Amygdala (tissue), 56 donors: ENCODE data around the gene PPP2R3C.
"Not testable (repeated sequence)": the region's sequence is repeated elsewhere in the genome, so short reads cannot be mapped to it uniquely, and the experiment has no call there.

Experiments used
- DNase-seq, 56 donors: peaks; one replicate each; lab custom pipeline; 2025; lab: John Stamatoyannopoulos, UW

PPP2R3C gene

GRCh38 chr14:35133542-35134328 lies 11.9 kb upstream of the PPP2R3C start:
- DNase-seq: no peak

GRCh38 chr14:35124127-35124526 lies 2.3 kb upstream of the PPP2R3C start:
- DNase-seq: no peak

- DNase-seq: no peak
These were observed 1.6 kb upstream of the PPP2R3C start for GRCh38 chr14:35123388-35123703.

- peak in 6 of 56 donors; percentile 42 to 82 (median 50) for DNase-seq
These were observed 1.1 kb upstream of the PPP2R3C start for GRCh38 chr14:35122696-35123387.

GRCh38 chr14:35121026-35121886 lies 534 bp downstream of the PPP2R3C start:
- DNase-seq: no peak

GRCh38 chr14:35117112-35117511 lies 4.7 kb downstream of the PPP2R3C start:
- no peak for DNase-seq

GRCh38 chr14:35116242-35116641 lies 5.5 kb downstream of the PPP2R3C start:
- DNase-seq: no peak

GRCh38 chr14:35114036-35114435 lies 7.8 kb downstream of the PPP2R3C start:
- no peak for DNase-seq

GRCh38 chr14:35113308-35113950 lies 8.4 kb downstream of the PPP2R3C start:
- no peak for DNase-seq

GRCh38 chr14:35112641-35113040 lies 9.1 kb downstream of the PPP2R3C start:
- no peak for DNase-seq

GRCh38 chr14:35107866-35108265 lies 13.9 kb downstream of the PPP2R3C start:
- DNase-seq: no peak

- not testable (repeated sequence) for DNase-seq
These were observed 27.1 kb downstream of the PPP2R3C start for GRCh38 chr14:35094645-35095044.

GRCh38 chr14:35088514-35088913 lies 33.3 kb downstream of the PPP2R3C start:
- DNase-seq: no peak

GRCh38 chr14:35085441-35085840 lies 36.3 kb downstream of the PPP2R3C start:
- no peak for DNase-seq

- no peak for DNase-seq
These were observed 38.1 kb downstream of the PPP2R3C start for GRCh38 chr14:35083530-35084150.

- DNase-seq: no peak
These were observed 42.0 kb downstream of the PPP2R3C start for GRCh38 chr14:35079742-35080141.

- no peak for DNase-seq
These were observed 43.7 kb downstream of the PPP2R3C start for GRCh38 chr14:35078082-35078481.

GRCh38 chr14:35073486-35073885 lies 48.3 kb downstream of the PPP2R3C start:
- no peak for DNase-seq

GRCh38 chr14:35072226-35072625 lies 49.6 kb downstream of the PPP2R3C start:
- DNase-seq: no peak
